NCI-H2081 (cell line): Measurements from ENCODE around the gene GJD4.

Experiments used
- DNase-seq, 2 experiments: peaks; one replicate each; lab custom pipeline; 2025; lab: John Stamatoyannopoulos, UW

The GJD4 gene

GRCh38 chr10:35631404-35631803, 26.3 kb downstream of the GJD4 start:
- no peak for DNase-seq

- no peak for DNase-seq
Measured at GRCh38 chr10:35632027-35632426, 26.9 kb downstream of the GJD4 start.

GRCh38 chr10:35633006-35633980, 28.2 kb downstream of the GJD4 start:
- no peak for DNase-seq

- peak; percentile 55 to 69 for DNase-seq
Measured at GRCh38 chr10:35635576-35635975, 30.4 kb downstream of the GJD4 start.

GRCh38 chr10:35636956-35637355, 31.8 kb downstream of the GJD4 start:
- DNase-seq = no peak

GRCh38 chr10:35637462-35637861, 32.3 kb downstream of the GJD4 start:
- DNase-seq = no peak

GRCh38 chr10:35638101-35638500, 33.0 kb downstream of the GJD4 start:
- no peak for DNase-seq

- DNase-seq = no peak
Measured at GRCh38 chr10:35639021-35639727, 34.0 kb downstream of the GJD4 start.

GRCh38 chr10:35639728-35640401, 34.7 kb downstream of the GJD4 start:
- no peak for DNase-seq

- DNase-seq = peak in 1 of 2 experiments; percentile 46
Measured at GRCh38 chr10:35640474-35640873, 35.3 kb downstream of the GJD4 start.

GRCh38 chr10:35640951-35641675, 36.0 kb downstream of the GJD4 start:
- peak; percentile 46 to 73 for DNase-seq

GRCh38 chr10:35641676-35642034, 36.5 kb downstream of the GJD4 start:
- no peak for DNase-seq

- peak; percentile 75 to 79 for DNase-seq
Measured at GRCh38 chr10:35642035-35642792, 37.1 kb downstream of the GJD4 start, which contains the start of gene FZD8. TSS of gene FZD8 (minus strand) at chr10:35642296. CDS start at chr10:35641429, 867 bp downstream.

- no peak for DNase-seq
Measured at GRCh38 chr10:35642793-35643114, 37.6 kb downstream of the GJD4 start.

- peak; percentile 68 to 89 for DNase-seq
Measured at GRCh38 chr10:35643151-35644049, 38.3 kb downstream of the GJD4 start.

- no peak for DNase-seq
Measured at GRCh38 chr10:35644050-35644950, 39.2 kb downstream of the GJD4 start.

- DNase-seq = peak in 1 of 2 experiments; percentile 43
Measured at GRCh38 chr10:35650894-35651293, 45.8 kb downstream of the GJD4 start.

GRCh38 chr10:35652824-35653223, 47.7 kb downstream of the GJD4 start:
- DNase-seq = no peak

GRCh38 chr10:35657621-35658020, 52.5 kb downstream of the GJD4 start:
- DNase-seq = no peak
